ENCODE results near the gene ENPP7.

The ENPP7 gene, protein sequence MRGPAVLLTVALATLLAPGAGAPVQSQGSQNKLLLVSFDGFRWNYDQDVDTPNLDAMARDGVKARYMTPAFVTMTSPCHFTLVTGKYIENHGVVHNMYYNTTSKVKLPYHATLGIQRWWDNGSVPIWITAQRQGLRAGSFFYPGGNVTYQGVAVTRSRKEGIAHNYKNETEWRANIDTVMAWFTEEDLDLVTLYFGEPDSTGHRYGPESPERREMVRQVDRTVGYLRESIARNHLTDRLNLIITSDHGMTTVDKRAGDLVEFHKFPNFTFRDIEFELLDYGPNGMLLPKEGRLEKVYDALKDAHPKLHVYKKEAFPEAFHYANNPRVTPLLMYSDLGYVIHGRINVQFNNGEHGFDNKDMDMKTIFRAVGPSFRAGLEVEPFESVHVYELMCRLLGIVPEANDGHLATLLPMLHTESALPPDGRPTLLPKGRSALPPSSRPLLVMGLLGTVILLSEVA

DNA sequence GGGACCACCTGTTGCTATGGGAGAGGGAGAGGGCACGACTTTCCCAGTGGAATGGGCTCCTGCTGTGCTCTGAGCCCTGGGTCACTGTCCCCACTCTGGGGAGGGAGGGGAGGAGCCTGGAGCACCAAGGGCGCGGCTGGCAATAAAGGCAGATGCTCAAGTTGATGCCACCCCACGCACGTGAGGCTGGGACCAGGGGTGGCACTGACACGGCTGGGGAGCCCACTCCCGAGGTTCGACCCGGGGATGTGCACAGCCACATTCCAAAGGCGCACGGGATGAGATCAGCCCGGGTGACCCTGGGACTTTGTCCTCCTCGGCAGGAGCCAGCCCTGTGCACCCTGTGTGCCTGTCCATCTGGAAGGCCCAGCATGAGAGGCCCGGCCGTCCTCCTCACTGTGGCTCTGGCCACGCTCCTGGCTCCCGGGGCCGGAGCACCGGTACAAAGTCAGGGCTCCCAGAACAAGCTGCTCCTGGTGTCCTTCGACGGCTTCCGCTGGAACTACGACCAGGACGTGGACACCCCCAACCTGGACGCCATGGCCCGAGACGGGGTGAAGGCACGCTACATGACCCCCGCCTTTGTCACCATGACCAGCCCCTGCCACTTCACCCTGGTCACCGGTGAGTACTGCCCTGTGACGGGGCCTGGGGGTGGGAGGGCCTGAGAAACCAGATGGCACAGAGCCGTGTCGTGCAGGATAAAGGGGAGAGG is at the start of gene ENPP7:
ENPP7 (plus strand) TSS at position 175 of the 715 bp plus-strand sequence; CDS start at position 372, 197 bp downstream.
- TF ChIP-seq GATA2 (IDR thresholded peaks at IDR 0.05; ENCODE audit: low read depth, low read length) (no peak), GATA3 (IDR thresholded peaks at IDR 0.05; ENCODE audit: low read depth, low read length) (no peak)

DNA sequence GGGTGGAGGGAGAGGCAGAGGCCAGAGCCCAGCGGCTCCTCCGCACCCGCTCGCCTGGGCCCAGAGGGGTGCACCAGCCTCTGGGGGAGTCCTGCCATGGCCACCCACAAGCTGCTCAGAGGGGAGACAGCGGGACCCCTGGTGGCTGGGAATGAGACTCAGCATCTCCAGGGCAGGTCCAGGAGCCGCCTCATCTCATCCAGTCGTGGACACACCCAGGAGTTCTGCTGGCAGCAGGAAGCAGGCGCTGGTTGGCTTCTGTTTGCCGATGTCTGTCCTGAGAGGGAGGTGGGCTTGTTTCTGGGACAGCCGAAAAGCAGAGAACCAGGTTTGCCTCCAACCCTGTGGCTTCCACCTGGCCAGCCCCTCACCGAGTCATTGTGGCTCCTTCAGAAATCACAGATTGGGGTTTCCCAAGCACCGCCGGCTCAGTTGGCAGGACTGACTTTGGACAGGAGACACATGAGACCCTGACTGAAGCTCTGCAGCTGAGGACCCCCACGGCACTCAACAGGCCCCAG is 49.6 kb upstream of the ENPP7 start:
- TF ChIP-seq GATA3 (IDR thresholded peaks at IDR 0.05; ENCODE audit: low read depth, low read length) (no peak), GATA2 (IDR thresholded peaks at IDR 0.05; ENCODE audit: low read depth, low read length) (no peak)

DNA sequence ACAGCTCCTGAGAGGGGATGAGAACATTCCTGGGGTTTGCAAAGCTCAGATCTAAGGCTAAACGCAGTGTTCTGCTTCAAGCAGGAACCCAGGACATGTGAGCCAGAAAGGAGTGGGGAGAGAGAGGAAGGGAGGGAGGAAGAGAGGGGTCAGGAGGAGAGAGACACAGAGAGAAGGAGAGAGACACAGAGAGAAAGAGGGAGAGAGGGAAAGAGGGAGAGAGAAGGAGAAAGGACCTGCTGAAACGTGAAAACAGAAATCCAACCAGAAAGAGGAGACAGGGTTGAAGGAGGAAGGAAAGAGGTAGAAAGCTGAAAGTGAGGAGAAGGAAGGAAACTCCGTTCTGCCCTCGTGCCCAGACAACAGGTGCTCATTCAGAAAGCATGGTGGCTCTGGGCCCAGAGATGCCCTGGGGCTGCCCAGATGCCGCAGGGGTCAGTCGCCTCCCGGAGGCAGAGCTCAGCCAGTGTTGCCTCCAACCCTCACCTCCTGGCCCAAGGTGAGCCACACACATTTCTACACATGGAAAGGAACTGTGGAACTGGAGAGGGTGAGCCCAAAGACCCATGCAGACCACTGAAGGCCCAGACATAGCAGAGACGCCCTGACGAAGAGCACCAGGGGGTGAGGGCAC is 49.0 kb upstream of the ENPP7 start:
- no peak for TF ChIP-seq GATA3 (IDR thresholded peaks at IDR 0.05; ENCODE audit: low read depth, low read length)
- no peak for TF ChIP-seq GATA2 (IDR thresholded peaks at IDR 0.05; ENCODE audit: low read depth, low read length)

DNA sequence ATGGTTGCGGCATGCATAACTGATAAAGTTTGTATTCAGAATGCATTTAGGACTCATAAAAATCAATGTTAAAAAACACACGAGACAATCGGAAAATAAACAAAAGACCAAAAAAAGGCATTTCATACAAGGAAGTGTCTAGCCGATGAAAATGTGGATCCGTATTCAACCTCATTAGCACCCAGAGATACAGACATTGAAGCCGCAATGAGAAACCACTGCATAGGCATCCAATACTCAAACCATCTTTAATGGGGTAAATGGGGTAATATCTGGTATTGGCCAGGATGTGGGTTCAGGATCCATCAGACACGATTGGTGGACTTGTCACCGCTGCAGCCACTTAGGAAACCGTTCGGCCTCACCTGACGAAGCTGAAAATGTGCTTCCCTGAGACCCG is 47.4 kb upstream of the ENPP7 start:
- TF ChIP-seq GATA3 (IDR thresholded peaks at IDR 0.05; ENCODE audit: low read depth, low read length) (no peak), GATA2 (IDR thresholded peaks at IDR 0.05; ENCODE audit: low read depth, low read length) (no peak)

DNA sequence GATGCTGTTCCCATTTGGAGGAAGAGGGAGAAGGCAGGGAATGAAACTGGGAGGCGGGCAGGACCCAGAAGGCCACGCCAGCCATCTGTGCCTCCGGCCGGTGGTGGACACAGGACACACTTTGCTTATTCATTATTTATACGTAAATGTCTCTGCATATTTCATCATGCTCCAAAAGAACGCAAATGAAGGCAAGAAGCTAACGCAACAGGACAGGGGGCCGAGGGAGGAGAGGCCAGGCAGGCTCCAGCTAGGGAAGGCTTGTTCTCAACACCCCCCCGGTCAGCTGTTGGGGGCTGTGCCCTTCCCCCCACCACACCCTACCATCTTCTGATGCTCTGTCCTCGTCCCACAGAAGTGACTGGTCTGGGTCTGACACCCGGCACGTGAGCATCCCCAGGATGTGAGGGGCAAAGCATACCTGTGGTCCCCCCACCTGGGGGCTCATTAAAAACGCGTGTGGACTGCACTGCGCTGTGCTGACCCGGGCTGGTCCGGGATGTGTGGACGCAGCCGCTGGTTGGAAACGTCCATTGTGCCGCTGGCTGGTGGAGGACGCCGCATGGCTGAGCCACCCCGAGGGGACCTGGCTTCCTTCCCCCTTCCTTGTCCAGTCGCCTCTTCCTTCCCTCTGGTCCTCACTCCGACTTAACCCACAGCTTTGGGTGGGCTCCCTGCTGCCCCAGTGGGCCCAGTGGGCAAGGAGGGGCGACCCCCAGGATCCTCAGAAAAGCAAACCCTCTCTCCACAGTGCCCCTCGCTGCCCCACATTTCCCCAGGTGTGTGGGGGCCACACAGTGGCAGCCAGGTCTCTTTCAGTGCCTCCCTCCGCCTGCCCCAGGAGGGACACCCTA is 46.4 kb upstream of the ENPP7 start:
- TF ChIP-seq GATA2 (IDR thresholded peaks at IDR 0.05; ENCODE audit: low read depth, low read length) = no peak
- no peak for TF ChIP-seq GATA3 (IDR thresholded peaks at IDR 0.05; ENCODE audit: low read depth, low read length)

DNA sequence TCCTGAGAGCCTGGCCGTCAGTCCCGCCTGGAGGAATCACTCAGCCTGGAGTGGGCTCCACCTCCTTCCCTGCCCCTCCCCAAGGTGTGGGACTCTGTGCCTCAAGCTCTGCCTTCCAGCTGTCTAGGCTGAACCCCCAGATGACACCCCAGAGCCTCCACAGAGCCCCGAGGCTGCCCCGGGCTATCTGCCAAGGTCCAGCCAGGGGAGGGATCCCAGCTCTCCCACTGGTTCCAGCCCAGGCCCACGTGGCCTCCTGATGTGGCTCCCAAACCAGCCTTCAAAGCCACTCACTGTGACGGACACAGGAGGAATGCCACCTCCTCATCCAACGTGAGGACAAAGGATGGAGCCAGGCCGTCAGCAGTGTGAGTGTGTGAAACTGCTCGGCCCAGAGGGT is 45.6 kb upstream of the ENPP7 start:
- TF ChIP-seq GATA3 (IDR thresholded peaks at IDR 0.05; ENCODE audit: low read depth, low read length) = no peak

DNA sequence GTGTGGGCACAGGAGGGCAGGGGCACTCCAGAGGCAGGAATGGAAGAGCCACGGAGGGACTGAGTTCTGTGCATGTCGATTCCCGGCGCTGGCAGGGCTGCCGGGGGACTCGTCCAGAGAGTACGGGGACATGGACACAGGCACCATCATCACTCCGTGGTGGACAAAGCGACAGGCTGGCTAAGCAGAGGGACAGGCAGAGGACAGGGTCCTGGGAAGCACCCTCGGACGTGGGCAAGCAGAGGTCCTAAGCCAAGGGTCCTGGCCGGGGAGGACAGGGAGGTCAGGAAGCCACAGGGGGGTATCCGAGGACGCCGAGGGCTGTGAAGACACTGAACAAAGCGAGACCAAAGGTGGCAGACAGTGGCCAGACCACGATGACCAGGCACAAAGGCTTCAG is 44.3 kb upstream of the ENPP7 start:
- TF ChIP-seq GATA3 (IDR thresholded peaks at IDR 0.05; ENCODE audit: low read depth, low read length) = no peak

DNA sequence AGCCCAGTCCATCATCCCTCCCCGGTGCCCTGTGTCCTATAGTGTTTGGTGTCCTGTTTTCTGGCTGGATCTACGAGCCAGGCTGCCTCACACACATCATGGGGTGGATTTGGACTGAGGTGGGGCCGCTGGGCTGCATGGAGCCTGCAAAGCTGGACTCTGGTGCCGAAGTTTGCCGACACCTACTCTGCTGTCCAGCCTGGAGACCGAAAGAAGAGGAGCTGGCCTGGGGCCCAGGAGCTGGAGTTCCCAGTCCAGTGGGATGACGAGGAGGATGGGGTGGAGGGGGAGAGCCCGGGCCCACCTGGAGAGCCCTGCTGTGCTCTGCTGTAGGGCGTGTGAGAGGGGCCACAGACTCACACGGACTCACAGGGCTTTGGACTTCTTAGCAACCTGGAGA is 40.3 kb upstream of the ENPP7 start:
- TF ChIP-seq GATA3 (IDR thresholded peaks at IDR 0.05; ENCODE audit: low read depth, low read length) (no peak), GATA2 (IDR thresholded peaks at IDR 0.05; ENCODE audit: low read depth, low read length) (no peak)

DNA sequence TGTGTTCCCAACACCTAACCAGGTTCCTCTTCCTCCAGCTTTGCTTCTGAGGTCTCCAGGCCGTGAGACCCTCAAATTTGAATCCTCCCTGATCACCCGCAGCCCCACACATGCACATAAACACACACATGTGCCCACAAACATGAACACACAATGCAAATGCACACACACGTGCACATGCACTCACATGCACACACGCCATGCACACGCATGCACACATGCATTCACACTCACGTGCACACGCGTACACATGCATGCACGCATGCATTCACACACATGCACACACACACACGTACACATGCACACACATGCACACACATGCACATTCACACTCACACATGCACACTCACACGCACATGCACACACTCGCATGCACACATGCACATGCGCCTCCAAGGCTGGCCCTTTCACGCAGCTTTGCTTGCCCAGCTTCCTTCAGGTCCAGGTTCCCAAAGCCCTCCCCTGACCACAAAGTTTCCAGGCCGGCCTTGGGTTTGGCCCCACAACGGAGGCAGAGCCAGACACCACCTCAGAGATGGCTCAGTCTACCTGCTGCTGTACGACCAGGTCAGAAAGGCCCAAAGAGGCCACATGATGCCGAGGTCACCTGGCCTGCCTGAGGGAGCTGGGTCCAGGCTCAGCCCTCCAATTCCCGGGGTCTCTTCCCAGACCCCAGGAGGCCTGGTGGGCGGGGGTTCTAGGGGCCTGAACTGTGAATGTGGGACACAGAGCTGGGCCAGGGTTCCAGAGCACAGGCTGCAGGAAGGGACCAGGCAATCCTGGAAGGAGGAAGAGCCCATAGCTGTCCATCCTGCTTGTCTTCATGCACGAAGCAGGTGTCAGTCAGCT is 39.5 kb upstream of the ENPP7 start:
- TF ChIP-seq GATA2 (IDR thresholded peaks at IDR 0.05; ENCODE audit: low read depth, low read length) (no peak), GATA3 (IDR thresholded peaks at IDR 0.05; ENCODE audit: low read depth, low read length) (no peak)

DNA sequence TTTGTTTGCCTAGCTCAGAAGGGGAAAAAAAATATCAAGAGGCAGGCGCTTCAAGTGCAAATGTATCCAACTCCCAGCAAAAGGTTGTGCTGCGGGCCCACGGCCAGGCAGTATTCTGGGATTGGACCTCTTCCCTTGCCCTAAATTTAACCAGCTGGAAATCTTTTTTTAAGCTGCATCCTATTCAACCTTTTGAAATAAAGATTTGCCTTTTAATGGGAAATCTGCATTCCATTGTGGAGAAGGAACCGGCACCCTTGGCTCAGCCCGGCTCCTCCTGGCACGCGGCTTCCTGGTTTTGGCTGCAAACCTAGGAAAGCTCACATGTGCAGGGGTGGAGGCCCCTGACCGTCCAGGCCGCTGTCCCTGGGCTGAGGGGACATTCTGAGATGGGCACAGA is 38.8 kb upstream of the ENPP7 start:
- TF ChIP-seq GATA3 (IDR thresholded peaks at IDR 0.05; ENCODE audit: low read depth, low read length) (no peak), GATA2 (IDR thresholded peaks at IDR 0.05; ENCODE audit: low read depth, low read length) (no peak)

DNA sequence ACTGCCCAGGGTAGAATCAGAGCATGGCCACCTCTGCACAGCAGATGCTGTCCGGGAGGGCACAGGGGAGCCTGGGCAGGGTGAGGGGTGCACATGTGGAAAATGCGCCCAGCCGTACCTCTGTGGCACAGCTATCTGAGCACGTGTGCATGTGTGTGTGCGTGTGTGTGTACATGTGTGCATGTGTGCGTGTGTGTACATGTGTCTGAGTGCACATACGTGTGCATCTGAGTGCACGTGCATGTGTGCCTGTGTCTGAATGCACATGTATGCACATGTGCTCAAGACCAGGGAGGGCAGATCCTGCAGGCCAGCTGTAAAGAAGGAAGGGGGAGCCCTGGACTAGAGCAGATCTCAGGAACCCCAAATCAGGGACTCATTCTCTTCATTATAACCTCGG is 37.3 kb upstream of the ENPP7 start:
- TF ChIP-seq GATA2 (IDR thresholded peaks at IDR 0.05; ENCODE audit: low read depth, low read length) (no peak), GATA3 (IDR thresholded peaks at IDR 0.05; ENCODE audit: low read depth, low read length) (no peak)

DNA sequence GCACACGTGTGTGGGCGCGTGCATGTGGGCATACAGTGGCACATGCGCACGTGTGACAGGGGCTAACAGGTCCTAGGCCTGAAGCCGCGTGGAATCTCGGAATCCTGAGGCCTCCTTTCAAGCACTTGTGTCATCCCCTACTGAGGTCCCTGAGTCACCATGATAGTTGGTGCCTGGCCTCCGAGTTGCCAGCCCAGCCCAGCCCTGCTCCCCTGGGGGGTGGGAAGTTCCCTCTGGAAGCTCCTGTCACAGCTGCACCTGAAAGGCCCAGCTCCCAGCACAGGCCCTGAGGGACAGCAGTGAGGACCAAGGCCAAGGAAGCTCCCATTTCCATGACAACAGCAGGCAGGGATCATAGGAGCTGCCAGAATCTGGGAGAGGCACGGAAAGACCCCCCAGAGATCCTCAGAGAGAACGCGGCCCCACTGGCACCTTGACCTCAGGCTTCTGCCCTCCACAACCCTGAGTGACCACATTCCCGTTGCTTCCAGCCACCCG is 35.4 kb upstream of the ENPP7 start:
- TF ChIP-seq GATA2 (IDR thresholded peaks at IDR 0.05; ENCODE audit: low read depth, low read length) = no peak
- no peak for TF ChIP-seq GATA3 (IDR thresholded peaks at IDR 0.05; ENCODE audit: low read depth, low read length)

Measured in SH-SY5Y (cell line).